ENCODE results near the gene IL2.

Gene IL2

DNA sequence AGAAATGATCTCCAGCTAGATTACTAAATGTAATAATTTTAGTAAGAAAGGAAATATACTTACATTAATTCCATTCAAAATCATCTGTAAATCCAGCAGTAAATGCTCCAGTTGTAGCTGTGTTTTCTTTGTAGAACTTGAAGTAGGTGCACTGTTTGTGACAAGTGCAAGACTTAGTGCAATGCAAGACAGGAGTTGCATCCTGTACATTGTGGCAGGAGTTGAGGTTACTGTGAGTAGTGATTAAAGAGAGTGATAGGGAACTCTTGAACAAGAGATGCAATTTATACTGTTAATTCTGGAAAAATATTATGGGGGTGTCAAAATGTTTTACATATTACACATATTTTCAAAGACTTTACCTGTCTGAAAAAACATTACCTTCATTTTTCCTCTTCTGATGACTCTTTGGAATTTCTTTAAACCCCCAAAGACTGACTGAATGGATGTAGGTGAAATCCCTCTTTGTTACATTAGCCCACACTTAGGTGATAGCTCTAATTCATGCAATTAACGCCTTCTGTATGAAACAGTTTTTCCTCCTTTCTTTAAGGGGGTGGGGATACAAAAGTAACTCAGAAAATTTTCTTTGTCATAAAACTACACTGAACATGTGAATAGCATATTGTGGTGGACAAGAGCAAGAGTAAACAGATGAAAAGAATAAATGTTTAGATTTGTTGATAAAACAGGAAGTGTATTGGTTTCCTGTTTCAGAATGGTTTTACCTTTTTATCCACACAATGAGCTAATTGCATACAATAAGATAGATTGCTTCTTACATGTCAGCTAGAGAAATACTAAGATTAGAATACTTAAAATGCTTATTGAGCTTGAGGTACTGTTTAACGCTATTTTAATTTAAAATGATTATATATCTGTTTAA is at the start of gene IL2:
IL2 (minus strand) TSS at position 495 of the 886 bp plus-strand sequence; CDS start at position 210, 285 bp downstream.
- no peak for FAIRE-seq

DNA sequence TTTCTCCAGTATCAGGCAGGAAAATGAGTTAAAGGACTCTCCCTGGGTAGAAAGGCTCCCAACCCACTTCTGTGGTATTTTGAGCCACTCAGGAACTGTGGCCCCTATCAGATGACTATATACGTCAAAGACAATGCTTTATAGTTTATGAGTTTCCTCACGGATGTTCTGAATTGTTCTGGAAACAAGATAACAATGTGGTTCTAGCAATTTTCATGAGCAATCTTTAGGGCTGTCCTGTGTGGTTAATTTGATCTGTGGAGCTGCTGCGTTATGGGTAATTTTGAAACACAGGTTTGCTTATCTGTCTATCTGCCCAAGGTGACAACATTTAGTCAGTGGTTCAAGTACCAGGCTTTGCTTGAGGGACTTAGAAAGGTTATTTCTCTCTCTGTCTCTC is 46.7 kb upstream of the IL2 start:
- no peak for FAIRE-seq

DNA sequence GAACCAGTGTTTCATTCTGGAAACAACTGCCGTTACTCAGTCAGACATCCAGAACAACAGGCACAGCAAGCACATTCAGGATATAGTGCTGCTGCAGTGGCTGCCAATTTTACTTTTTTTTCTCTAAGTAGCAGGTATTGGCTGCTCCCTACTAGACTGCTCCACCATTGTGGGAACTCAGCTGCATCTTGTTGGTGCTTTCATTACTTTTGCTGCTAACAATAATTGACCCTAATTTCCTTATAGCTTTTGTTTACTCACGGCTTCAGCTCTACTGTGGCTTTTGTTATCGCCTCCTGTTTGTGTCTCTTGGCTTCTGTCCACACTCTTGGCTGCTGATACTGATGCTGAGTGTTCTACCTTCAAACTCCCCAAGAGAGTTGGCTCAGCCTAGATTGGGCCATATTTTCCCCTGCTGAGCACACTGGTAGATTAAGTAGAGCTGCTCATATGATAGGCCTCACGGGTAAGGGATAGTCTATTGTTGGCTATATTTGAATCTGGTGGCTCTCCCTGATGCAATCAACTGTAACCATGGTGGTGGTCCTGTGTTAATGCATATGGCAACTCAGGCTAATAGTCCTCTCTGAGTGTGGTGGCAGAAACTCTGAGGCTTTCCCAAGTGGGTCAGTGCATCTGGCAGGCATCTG is 44.5 kb upstream of the IL2 start:
- FAIRE-seq = no peak

- no peak for FAIRE-seq
These were observed 32.5 kb upstream of the IL2 start for GRCh38 chr4:122489061-122489460.

DNA sequence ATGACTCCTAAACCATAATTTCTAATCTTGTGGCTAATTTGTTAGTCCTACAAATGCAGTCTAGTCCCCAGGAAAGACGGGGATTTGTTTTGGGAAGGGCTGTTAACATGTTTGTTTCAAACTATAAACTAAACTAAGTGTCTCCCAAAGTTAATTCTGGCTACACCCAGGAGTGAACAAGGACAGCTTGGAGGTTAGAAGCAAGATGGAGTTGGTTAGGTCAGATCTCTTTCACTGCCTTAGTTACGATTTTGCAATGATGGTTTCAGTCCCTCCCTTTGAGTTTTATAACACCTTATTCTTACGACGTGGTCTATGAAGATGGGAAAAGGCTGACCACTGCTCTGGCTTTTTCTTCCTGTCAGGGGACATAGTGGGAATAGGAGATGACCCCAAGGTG is 27.0 kb upstream of the IL2 start:
- FAIRE-seq = no peak

GRCh38 chr4:122481766-122482405 is 25.4 kb upstream of the IL2 start:
- FAIRE-seq = no peak

- FAIRE-seq = no peak
These were observed 24.3 kb upstream of the IL2 start for GRCh38 chr4:122480655-122481487.

GRCh38 chr4:122479935-122480416 is 23.5 kb upstream of the IL2 start:
- FAIRE-seq = no peak

GRCh38 chr4:122476745-122477144 is 20.2 kb upstream of the IL2 start:
- no peak for FAIRE-seq

DNA sequence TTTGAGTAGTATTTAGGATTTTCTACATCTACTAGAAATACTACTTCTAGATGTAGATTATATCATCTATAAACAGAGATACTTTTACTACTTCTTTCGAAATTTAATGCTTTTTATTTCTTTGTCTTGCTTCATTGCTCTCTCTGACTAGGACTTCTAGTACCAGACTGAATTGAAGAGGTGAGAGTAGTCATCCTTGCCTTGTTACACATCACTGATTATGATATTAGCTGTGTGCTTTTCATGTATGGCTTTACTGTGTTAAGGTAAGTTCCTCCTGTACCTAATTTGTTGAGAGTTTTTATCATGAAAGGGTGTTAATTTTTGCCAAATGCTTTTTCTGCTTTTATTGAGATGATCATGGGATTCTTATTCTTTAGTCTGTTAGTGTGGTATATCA is 19.6 kb upstream of the IL2 start:
- no peak for FAIRE-seq

- no peak for FAIRE-seq
These were observed 18.7 kb upstream of the IL2 start for GRCh38 chr4:122475233-122475632.

DNA sequence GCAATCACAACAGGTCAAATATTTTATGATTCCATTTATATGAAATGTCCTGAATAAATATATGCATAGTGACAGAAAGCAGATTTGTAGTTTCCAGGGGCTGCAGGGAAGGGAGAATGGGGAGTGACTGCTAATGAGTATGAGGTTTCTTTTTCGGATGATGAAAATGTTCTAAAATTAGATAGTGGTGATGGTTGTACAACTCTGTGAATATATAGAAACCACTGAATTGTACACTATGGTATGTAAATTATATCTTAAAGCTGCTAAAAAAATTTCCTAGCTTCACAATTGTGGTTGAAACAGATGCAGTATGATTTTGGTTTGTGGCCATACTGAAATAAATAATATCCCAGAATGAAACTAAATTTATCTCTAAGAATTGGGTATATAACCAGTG is 12.9 kb upstream of the IL2 start:
- FAIRE-seq = no peak

DNA sequence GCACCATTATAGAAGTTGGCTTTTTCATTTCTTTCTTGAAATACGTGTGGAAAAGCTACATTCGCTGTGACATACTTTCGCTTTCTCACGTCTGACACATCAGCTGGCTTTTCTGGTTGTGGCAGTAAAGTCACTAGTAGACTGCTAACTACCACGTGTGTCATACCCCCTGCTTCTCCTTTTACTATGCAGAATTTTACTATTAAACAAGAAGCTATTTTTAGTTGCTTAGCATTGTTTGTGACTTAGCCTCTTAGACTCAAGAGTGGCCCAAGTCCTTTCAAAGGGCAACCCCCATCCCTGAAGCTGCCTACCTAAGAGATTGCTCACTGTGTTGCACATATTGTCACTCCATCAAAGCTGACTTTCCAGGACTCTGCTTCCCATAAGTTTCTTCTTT is 2.1 kb upstream of the IL2 start:
- FAIRE-seq = no peak

DNA sequence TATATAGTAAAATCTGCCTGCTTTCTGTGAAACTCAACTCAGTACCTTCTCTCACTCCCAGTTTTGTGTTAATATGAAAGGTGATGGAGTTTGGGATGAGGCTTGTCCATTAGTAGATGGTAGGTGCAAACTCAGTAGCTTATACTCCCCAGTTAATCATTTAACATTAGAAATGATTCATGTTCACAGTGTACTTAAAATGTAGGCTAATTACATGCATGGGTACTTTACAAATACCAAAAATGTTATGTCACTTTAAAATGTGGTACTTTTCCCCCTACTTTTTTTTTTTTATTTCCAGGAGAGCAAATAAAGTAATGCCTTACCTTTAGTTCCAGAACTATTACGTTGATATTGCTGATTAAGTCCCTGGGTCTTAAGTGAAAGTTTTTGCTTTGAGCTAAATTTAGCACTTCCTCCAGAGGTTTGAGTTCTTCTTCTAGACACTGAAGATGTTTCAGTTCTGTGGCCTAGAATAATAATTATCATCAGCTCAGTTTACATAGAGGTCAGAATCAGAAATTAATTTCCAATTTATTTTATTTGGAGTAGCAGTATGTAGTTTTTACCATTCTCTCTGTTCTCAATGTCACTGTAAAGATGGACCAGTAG is 3.0 kb downstream of the IL2 start:
- FAIRE-seq = no peak

GRCh38 chr4:122450847-122451246 is 5.7 kb downstream of the IL2 start:
- FAIRE-seq = no peak

GRCh38 chr4:122434285-122434684 is 22.2 kb downstream of the IL2 start:
- no peak for FAIRE-seq

- no peak for FAIRE-seq
These were observed 25.2 kb downstream of the IL2 start for GRCh38 chr4:122431351-122431750.

DNA sequence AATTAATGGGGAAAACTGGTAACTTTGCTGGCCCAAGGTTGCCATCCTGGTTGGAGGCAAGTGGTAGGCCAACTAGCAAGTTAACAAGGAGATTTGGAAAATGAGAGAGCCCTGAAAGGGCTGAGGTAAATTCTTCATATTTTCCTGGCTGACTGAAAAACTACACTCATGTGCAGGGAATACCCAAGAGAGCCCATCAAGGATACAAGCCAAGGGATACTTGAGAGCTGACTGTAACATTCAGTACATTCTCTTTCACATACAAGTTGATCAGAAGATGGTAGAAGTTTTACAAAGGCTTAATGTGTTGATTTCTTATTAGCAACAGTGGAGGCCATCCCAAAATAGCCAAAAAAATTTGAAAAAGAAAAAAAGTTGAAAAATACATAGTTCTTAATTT is 33.3 kb downstream of the IL2 start:
- no peak for FAIRE-seq

GRCh38 chr4:122412547-122412946 is 44.0 kb downstream of the IL2 start:
- FAIRE-seq = no peak

- FAIRE-seq = no peak
These were observed 52.7 kb downstream of the IL2 start for GRCh38 chr4:122403861-122404260.

All from colon (tissue), 2 donors.